SIG-M5 (cell line): ENCODE data around the gene PIM3.
"Not testable (repeated sequence)": the region's sequence is repeated elsewhere in the genome, so short reads cannot be mapped to it uniquely, and the experiment has no call there.

Experiments
- DNase-seq: peaks from one replicate; lab custom pipeline; 2025; lab: John Stamatoyannopoulos, UW

The PIM3 gene

GRCh38 chr22:49983148-49984042, 22.8 kb downstream of the PIM3 start:
- DNase-seq: no peak

- DNase-seq: no peak
Measured at GRCh38 chr22:49986325-49986724, 25.8 kb downstream of the PIM3 start.

GRCh38 chr22:49989826-49990225, 29.3 kb downstream of the PIM3 start:
- not testable (repeated sequence) for DNase-seq

DNA sequence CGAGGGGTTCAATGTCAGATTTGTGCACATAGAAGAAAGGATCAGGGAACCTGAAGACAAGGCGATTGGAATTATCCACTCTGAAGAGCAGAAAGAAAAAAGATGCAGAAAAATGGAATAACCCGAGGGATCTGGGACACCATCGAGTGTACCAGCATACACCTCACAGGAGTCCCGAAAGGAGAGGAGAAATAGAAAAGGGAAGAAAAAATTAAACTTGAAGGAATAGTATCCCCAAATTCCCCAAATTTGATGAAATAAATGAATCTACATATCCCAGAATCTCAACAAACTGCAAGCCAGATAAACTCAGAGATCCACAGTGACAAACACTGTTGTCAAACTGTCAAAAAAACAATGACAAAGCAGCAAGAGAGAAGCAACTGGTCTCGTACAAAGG, 30.6 kb downstream of the PIM3 start:
- DNase-seq: no peak

GRCh38 chr22:49991907-49992533, 31.4 kb downstream of the PIM3 start:
- no peak for DNase-seq

DNA sequence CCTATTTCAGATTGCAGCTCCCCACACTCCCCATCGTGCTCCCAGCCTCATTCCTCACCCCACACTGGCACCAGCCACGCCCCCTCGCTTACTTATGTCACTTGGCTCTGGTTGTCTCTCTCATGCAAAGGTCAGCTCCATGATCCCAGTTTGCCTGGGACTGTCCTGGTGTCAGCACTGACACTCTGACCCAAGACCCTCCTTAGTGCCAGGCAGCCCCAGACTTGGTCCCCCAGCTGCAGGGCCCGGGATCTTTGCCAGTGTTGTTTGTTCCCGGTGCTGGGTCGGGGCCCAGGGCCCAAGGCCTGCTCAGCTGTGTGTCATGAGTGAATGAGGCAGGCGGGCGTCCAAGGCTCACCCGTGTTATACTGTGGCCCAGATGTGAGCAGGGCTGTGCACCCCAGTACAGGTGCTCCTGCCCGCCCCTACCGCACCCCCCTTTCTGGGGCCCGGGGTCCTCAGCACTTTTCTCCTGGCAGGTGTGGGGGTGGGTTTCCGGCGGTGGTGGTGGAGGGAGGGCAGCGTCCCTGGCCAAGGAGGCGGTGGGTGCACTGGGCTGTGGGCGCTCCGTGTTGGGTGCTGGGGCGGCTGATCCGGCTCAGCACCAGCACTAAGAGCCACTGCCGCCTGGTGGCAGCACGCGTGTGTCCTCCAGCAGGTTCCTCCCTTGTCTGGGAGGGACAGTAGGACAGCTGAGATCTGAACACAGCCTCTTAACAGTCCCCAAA, 32.5 kb downstream of the PIM3 start:
- DNase-seq: no peak

DNA sequence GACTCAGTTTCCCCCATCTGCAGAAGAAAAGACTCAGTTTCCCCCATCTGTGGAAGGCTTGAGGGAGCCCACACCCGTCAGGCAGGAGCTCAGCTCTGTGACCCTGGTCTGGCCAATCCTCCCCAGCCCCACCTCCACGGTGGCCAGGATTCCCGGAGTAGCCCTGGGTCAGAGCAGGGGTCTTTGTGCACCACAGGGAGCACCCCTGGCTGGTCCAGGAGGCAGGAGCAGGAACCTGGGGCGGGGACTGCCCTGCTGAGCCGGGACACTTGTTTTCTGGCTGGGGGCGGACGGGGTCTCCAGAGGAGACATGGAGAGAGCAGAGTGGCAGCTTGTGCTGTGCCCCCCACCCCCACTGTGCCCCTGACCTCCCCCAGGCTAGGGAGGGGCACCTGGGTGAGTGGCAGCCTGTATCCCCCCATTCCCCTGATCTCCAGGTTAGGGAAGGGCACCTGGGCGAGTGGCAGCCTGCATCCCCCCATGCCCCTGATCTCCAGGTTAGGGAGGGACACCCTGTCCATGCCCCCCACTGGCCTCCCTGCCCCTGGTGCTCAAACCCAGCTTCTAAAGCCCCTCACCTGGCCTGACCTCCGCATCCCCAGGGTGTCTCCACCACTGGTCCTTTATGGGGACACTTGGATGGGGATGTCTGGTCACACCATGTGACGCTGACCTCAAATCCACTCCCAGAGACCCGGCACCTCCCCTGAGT, 33.2 kb downstream of the PIM3 start:
- DNase-seq: no peak

GRCh38 chr22:49994361-49995040, 33.9 kb downstream of the PIM3 start:
- DNase-seq: no peak

GRCh38 chr22:49995041-49995360, 34.4 kb downstream of the PIM3 start:
- DNase-seq: no peak

GRCh38 chr22:49995361-49996118, 35.0 kb downstream of the PIM3 start:
- DNase-seq: no peak

GRCh38 chr22:49996119-49996517, 35.5 kb downstream of the PIM3 start:
- DNase-seq: no peak

- no peak for DNase-seq
Measured at GRCh38 chr22:49996518-49997250, 36.1 kb downstream of the PIM3 start.

DNA sequence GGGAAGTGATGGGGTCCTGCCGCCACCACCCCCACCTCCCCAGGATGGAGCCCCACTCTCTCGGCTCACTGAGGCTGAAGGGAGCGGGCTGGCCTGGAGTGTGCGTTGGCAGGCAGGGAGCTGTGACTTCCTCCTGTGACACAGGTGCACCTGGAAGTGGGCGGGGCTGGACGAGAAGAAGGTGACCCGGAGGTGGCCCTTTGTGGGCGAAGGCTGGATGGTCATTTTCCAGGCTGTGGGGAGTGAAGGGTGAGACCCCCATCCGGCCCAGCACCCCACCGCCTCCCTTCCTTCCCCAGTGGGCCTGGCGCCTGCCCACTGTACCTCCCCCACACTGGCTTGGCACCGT, 36.7 kb downstream of the PIM3 start:
- no peak for DNase-seq

- no peak for DNase-seq
Measured at GRCh38 chr22:49997932-49998717, 37.6 kb downstream of the PIM3 start.

DNA sequence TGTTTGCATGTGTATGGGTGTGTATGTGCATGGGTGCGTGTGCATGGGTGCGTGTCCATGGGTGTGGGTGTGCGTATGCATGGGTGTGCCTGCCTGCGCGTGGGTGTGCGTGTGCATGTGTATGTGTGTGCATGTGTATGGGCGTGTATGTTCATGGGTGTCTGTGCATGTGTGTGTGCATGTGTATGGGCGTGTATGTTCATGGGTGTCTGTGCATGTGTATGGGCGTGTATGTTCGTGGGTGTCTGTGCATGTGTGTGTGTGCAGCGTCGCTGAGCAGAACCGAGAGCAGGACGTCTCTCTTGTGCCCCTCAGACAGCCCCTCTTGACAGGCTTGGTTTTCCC, 38.1 kb downstream of the PIM3 start:
- no peak for DNase-seq

DNA sequence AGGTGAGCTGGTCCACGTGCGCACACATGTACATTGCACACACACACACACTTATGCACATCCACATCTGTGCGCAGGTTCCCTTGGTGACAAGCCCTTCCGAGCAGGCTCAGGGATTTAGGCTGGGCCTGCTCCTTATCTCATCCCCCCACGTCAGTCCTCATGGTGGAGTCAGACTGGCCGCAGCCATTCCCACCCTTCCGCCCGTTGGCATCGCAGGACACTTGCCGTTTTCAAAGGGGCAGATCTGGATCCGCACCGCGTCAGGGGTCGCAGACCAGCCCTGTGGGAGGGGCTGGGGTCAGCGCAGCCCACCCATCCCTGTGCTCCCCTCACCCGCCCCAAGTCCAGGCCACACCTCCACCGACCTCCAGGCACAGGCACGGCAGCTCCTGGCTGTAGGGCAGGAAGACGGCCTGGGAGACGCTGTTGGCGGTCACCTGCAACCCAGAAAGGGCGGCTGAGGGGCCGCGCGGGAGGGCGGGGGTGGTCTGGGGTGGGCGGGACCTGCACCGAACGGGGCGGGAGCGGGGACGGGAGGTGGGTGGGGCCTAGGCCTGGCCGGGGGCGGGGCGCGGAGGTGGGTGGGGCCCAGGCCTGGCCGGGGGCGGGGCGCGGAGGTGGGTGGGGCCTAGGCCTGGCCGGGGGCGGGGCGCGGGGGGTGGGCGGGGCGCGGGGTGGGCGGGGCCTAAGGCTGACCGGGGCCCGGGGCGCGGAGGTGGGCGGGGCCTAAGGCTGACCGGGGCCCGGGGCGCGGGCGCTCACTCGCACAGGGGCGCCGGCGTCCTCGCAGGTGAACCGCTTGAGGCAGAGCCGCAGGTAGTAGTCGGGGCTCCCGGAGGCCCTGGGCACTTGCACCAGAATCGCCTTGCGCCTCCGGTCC, 38.7 kb downstream of the PIM3 start:
- DNase-seq: no peak

DNA sequence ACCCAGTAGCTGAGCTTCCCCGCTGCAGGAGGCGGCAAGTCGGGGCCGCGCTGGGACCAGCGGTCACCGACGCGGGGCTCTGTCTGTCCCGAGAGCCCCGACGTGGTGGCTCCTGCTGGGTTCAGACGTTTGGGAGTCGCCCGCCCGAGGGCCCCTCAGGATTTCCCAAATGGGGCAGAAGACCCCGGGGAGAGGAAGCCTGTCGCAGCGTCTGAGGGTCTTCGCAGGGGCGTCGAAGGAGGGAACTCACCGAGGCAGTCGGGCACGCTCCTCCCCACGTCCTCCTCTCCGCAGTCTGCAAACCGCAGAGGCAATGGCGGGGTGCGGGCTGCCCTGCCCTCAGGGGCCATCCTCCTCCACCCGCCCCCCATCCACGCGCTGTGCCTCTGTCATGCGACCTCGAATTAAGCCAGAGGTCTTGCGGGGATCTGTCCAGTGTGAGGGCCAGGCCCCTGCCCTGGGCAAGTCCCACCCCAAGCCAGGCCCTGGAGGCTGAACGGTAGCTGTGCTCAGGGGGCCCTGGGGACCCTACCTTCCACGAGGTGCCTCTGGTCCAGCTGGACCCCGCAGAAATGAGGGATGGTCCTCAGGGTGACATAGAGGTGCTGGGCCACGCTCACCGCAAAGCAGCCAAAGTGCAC, 39.5 kb downstream of the PIM3 start:
- DNase-seq: no peak
